K562 (cell line): ENCODE measurements around the gene AQP5. TPM values are rescaled to one million over a fixed set of nuclear protein-coding genes. Genes with fewer than 3 reads are reported as not detected.

Source experiments
- CEBPB ChIP-seq: fragments of 450-650 bp; IDR thresholded peaks from 2 replicates; pipeline ENCODE4 v1.6.1; 2016; ENCODE audit warnings: missing genetic modification characterization, missing compliant biosample characterization
- CXXC5 ChIP-seq: fragments of 250-450 bp; sonication (Bioruptor Pico); IDR thresholded peaks from 2 replicates; pipeline ENCODE4 v1.8.0; 2022; ENCODE audit warnings: inconsistent platforms, mild to moderate bottlenecking, moderate library complexity
- KDM2B ChIP-seq: fragments of 250-450 bp; sonication (Bioruptor Pico); IDR thresholded peaks from 2 replicates; pipeline ENCODE4 v1.8.0; 2021; ENCODE audit warnings: mild to moderate bottlenecking, moderate library complexity
- RFX1 ChIP-seq: fragments of 450-650 bp; IDR thresholded peaks from 2 replicates; pipeline ENCODE4 v1.6.1; 2016; ENCODE audit warnings: mild to moderate bottlenecking, moderate library complexity
- RHOXF2B ChIP-seq: fragments of 250-450 bp; sonication (Bioruptor Pico); conservative IDR thresholded peaks from 2 replicates; pipeline ENCODE4 v1.5.1; 2021
- TFAP4 ChIP-seq: sonication (generic); formaldehyde crosslinking; IDR thresholded peaks from 2 replicates; pipeline ENCODE4 v1.8.0; 2022; ENCODE audit warnings: missing genetic modification reagents, mild to moderate bottlenecking, moderate library complexity, borderline replicate concordance
- ZFP36 ChIP-seq: fragments of 150-350 bp; IDR thresholded peaks from 2 replicates; pipeline ENCODE4 v1.6.1; 2018; ENCODE audit warnings: low read length, low read depth; ENCODE audit not compliant: partially characterized antibody
- ZNF609 ChIP-seq: sonication (generic); formaldehyde crosslinking; IDR thresholded peaks from 2 replicates; pipeline ENCODE4 v1.8.1; 2023; ENCODE audit warnings: missing genetic modification reagents, mild to moderate bottlenecking, borderline replicate concordance
- polyA plus RNA-seq, 8 experiments: library from polyadenylated mRNA; depleted of rRNA in 4 of 8; stranded (reverse) in 5 of 8; unstranded in 3 of 8; fragments of >200 nt; fragmentation: Nextera tagmentation in 2 of 8; fragmentation: Illumina TruSeq in 1 of 8; extraction: Ambion mirVana in 2 of 8; extraction: Trizol in 1 of 8; gene quantifications; 2 replicates each; pipeline versions ENCODE4 v1.2.1 to v1.2.3, GENCODE V29; 2011 to 2014; ENCODE audit warnings: inconsistent platforms in 1 of 8, missing spikeins in 1 of 8
- total RNA-seq, 7 experiments: library from RNA; depleted of rRNA in 6 of 7; stranded (reverse); fragments of >200 nt in 6 of 7; fragmentation: Illumina TruSeq in 2 of 7; extraction: Trizol in 2 of 7; gene quantifications; 2 replicates each; pipeline versions ENCODE4 v1.2.1 to v1.2.3, GENCODE V29; 2011 to 2021; ENCODE audit warnings: low replicate concordance in 1 of 7
- TF ChIP-seq, protein P1 (sequence below): fragments of 200-800 bp; sonication (Bioruptor generic); IDR thresholded peaks from 2 replicates; pipeline ENCODE4 v1.6.1; 2017; ENCODE audit warnings: missing genetic modification characterization, missing compliant biosample characterization
- TF ChIP-seq, protein P2 (sequence below): fragments of 250-450 bp; sonication (Bioruptor Pico); IDR thresholded peaks from 2 replicates; pipeline ENCODE4 v1.8.0; 2022; ENCODE audit warnings: moderate library complexity, mild to moderate bottlenecking, inconsistent platforms

Gene AQP5
- total and polyA plus RNA-seq, 9 of the 15 experiments (the other 6 are each of a cell fraction or from before 2014, with no cell fraction given): not detected

- TF ChIP-seq, protein P1, sequence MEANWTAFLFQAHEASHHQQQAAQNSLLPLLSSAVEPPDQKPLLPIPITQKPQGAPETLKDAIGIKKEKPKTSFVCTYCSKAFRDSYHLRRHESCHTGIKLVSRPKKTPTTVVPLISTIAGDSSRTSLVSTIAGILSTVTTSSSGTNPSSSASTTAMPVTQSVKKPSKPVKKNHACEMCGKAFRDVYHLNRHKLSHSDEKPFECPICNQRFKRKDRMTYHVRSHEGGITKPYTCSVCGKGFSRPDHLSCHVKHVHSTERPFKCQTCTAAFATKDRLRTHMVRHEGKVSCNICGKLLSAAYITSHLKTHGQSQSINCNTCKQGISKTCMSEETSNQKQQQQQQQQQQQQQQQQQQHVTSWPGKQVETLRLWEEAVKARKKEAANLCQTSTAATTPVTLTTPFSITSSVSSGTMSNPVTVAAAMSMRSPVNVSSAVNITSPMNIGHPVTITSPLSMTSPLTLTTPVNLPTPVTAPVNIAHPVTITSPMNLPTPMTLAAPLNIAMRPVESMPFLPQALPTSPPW (CRISPR knock-in tag): peak; percentile 40; the same call in 1 of the 2 replicates
- TF ChIP-seq KDM2B (no peak), ZFP36 (no peak), RHOXF2B (CRISPR knock-in tag) (no peak), CXXC5 (CRISPR knock-in tag) (no peak), ZNF609 (CRISPR knock-in tag) (no peak), TFAP4 (CRISPR knock-in tag) (peak; percentile 55; the same call in 1 of the 2 replicates), CEBPB (no peak), RFX1 (peak; percentile 43; the same call in 1 of the 2 replicates)
- TF ChIP-seq, protein P2, sequence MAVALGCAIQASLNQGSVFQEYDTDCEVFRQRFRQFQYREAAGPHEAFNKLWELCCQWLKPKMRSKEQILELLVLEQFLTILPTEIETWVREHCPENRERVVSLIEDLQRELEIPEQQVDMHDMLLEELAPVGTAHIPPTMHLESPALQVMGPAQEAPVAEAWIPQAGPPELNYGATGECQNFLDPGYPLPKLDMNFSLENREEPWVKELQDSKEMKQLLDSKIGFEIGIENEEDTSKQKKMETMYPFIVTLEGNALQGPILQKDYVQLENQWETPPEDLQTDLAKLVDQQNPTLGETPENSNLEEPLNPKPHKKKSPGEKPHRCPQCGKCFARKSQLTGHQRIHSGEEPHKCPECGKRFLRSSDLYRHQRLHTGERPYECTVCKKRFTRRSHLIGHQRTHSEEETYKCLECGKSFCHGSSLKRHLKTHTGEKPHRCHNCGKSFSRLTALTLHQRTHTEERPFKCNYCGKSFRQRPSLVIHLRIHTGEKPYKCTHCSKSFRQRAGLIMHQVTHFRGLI (CRISPR knock-in tag): no peak
Measured at GRCh38 chr12:49950273-49951251, 11.1 kb upstream of the AQP5 start, which contains the start of gene AQP2 (continued).
